Kidney epithelial cell (primary cell): ENCODE measurements around the gene DUS1L. TPM values are rescaled to one million over a fixed set of nuclear protein-coding genes. Genes with fewer than 3 reads are reported as not detected.
"Not testable (repeated sequence)": the region's sequence is repeated elsewhere in the genome, so short reads cannot be mapped to it uniquely, and the experiment has no call there.

Source experiments
- DNase-seq: peaks from one replicate; pipeline ENCODE4 v3.0.0-alpha.2; 2010; ENCODE audit warnings: low read depth
- H3K27me3 ChIP-seq: 2 replicates; pipeline ENCODE4 v1.6.0; 2011; ENCODE audit warnings: low read length; ENCODE audit not compliant: control insufficient read depth, insufficient read depth
- H3K36me3 ChIP-seq: 2 replicates; pipeline ENCODE4 v1.5.1; 2011; ENCODE audit warnings: low read length; ENCODE audit not compliant: control insufficient read depth, insufficient read depth
- H3K4me3 ChIP-seq: 2 replicates; pipeline ENCODE4 v1.5.1; 2011; ENCODE audit warnings: low read depth, mild to moderate bottlenecking, control low read depth, low read length
- CTCF ChIP-seq: IDR thresholded peaks from 2 replicates; pipeline ENCODE4 v1.5.1; 2011; ENCODE audit warnings: mild to moderate bottlenecking, moderate library complexity, low read length, control low read depth, inconsistent platforms; ENCODE audit not compliant: insufficient read depth, poor library complexity, severe bottlenecking
- total RNA-seq: library from RNA; depleted of rRNA; stranded (reverse); fragments of >200 nt; gene quantifications from 2 replicates; pipeline ENCODE4 v1.2.3, GENCODE V29; 2015

The DUS1L gene
- total RNA-seq, 1 donor from 2014 or later: 147 TPM

GRCh38 chr17:82043507-82043906, 22.1 kb downstream of the DUS1L start:
- peaks cover 1% of the 10 kb centered on the region for H3K36me3 ChIP-seq
- TF ChIP-seq CTCF: no peak
- H3K27me3 ChIP-seq: no peaks in the 10 kb centered on the region
- H3K4me3 ChIP-seq: no peak overlapping the region
- no peak for DNase-seq

- Histone ChIP-seq H3K27me3 (no peaks in the 10 kb centered on the region), H3K4me3 (no peak overlapping the region), H3K36me3 (no peaks in the 10 kb centered on the region)
- no peak for DNase-seq
- TF ChIP-seq CTCF: no peak
Measured at GRCh38 chr17:82042649-82043048, 23.0 kb downstream of the DUS1L start.

GRCh38 chr17:82041144-82041814, 24.3 kb downstream of the DUS1L start:
- Histone ChIP-seq H3K27me3 (no peaks in the 10 kb centered on the region), H3K36me3 (no peaks in the 10 kb centered on the region), H3K4me3 (no peak overlapping the region)
- no peak for TF ChIP-seq CTCF
- DNase-seq: no peak

GRCh38 chr17:82039695-82040299, 25.8 kb downstream of the DUS1L start:
- H3K36me3 ChIP-seq: no peaks in the 10 kb centered on the region
- H3K27me3 ChIP-seq: no peaks in the 10 kb centered on the region
- no peak for DNase-seq
- H3K4me3 ChIP-seq: no peak overlapping the region
- TF ChIP-seq CTCF: no peak

GRCh38 chr17:82038796-82039409, 26.7 kb downstream of the DUS1L start:
- not testable (repeated sequence) for DNase-seq, H3K36me3 ChIP-seq, H3K27me3 ChIP-seq, H3K4me3 ChIP-seq

GRCh38 chr17:82037889-82038195, 27.8 kb downstream of the DUS1L start:
- no peak for TF ChIP-seq CTCF
- no peak for DNase-seq

More at GRCh38 chr17:82037889-82038195, 27.8 kb downstream of the DUS1L start:
- no peaks in the 10 kb centered on the region for H3K27me3 ChIP-seq
- H3K36me3 ChIP-seq: no peaks in the 10 kb centered on the region
- H3K4me3 ChIP-seq: no peak overlapping the region
